Activated CD4-positive, alpha-beta T cell treated with anti-CD3 and anti-CD28 coated beads, Interleukin-2, amount 50 U/mL, for 24 hours (primary cell): ENCODE data around the gene CDCA7L.
"Not testable (repeated sequence)": the region's sequence is repeated elsewhere in the genome, so short reads cannot be mapped to it uniquely, and the experiment has no call there.

Source experiments
- DNase-seq, 2 donors: peaks; one replicate each; pipeline ENCODE4 v3.0.0-alpha.2; 2020; ENCODE audit warnings: low read depth in 1 of 2, low spot score in 1 of 2

CDCA7L gene

GRCh38 chr7:21944616-21945453, 864 bp downstream of the CDCA7L start:
- DNase-seq: no peak

GRCh38 chr7:21943436-21943835, 2.3 kb downstream of the CDCA7L start:
- no peak for DNase-seq

GRCh38 chr7:21942955-21943354, 2.7 kb downstream of the CDCA7L start:
- no peak for DNase-seq

GRCh38 chr7:21941611-21942141, 4.0 kb downstream of the CDCA7L start:
- DNase-seq: no peak

DNA sequence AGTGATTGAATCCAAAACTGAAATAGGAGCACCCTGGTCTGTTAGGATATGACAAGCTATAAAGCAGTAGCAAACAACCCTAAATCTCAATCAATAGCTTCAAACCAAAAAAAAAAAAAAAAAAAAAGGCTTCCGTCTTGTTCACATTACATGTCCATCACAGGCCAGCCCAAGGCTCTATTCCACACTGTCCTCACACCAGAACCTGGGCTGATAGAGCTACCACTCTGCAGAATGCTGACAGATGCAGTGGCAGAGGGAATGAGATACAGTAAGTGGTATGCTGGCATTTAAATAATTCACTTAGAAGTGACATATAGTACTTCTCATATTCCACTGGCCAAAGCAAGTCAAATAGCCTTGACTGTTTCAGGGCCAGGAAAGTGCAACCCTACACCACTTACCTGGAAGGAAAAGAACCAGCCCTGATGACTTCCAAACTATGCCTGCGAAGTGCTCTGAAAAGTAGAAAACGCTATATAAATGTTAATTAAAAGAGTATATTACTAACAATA, 5.8 kb downstream of the CDCA7L start:
- no peak for DNase-seq

DNA sequence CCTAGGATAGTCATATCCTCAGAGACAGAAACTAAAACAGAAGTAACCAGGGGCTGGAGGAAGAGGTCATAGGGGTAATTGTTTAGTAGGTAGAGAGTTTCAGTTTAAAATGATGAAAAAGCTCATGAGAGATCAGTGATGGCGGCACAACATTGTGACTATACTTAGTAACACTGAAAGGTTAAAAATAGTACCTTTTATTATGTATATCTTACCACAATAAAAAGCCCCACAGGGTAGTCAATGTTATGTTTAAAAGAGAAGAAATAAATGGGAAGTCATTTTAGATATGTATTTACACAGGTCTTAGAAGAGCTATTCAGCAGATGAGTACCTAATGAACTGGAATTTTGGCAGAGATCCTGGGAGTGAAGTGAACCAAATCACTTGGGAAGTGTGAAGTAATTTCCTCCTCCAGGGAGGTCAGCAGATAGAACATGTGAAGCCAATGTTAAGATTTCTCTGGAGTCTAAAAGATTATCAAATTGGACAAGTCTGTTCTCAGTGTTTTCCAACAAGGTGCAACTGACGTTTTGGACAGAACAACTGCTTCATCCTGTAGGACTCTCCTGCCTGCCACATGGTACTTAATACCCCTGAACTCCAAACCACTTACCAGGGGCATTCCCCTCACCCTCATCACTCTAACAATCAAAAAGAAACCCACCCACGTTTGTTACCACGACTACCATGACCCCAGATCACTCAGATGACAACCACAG, 6.4 kb downstream of the CDCA7L start:
- DNase-seq: peak in 1 of 2 donors; percentile 76

- DNase-seq: no peak
Measured at GRCh38 chr7:21938463-21938862, 7.2 kb downstream of the CDCA7L start.

DNA sequence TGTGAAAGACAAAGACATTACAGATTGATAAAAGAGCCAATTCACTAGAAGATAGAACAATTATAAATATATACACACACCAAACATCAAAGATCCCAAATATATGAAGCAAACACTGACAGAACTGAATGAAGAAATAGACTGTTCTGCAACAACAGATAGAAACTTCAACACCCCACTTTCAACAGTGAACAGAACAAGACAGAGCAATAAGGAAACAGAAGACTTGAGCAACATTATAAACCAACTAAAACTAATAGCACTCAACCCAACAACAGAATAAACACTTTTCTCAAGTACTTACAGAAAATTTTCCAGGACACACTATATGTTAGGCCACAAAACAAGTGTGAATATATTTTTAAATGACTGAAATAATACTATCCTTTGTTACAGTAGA, 10.9 kb downstream of the CDCA7L start:
- DNase-seq: no peak

GRCh38 chr7:21933293-21933692, 12.4 kb downstream of the CDCA7L start:
- DNase-seq: not testable (repeated sequence)

- no peak for DNase-seq
Measured at GRCh38 chr7:21927693-21928092, 18.0 kb downstream of the CDCA7L start.

- DNase-seq: no peak
Measured at GRCh38 chr7:21926448-21926847, 19.3 kb downstream of the CDCA7L start.

DNA sequence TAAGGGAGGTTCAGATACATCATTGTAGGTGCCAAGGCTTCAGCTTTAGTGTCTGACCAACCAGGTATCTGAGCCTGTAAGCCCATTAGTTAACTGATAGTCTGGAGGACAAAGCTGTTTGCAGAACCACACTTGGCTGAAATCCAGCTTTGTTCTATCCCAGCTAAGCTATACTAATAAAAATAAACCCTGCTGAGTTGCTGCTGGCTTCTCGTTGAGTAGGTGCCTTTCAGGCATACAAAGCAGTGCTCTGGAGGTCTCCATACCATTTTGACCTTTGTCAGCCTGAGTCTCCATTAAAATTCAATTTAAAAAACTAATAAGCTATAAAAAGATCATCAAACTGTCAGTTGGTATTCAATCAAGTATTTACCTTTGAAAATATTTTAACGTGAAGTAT, 22.0 kb downstream of the CDCA7L start:
- DNase-seq: no peak

DNA sequence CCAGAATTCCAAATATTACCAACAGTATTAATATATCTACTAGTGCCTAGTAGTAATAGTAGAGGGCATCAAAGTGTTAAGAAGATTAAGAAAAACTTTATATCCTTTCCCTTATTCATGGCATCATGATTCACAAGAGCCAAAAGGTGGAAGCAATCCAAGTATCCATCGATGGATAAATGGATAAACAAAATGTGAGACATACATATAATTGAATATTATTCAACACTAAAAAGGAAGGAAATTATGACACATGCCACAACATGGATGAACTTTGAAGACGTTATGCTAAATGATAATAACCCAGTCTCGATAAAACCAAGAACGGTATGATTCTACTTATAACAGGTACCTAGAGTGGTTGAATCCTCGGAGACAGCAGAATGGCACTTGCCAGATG, 23.1 kb downstream of the CDCA7L start:
- no peak for DNase-seq

- DNase-seq: no peak
Measured at GRCh38 chr7:21920936-21921335, 24.8 kb downstream of the CDCA7L start.

- DNase-seq: no peak
Measured at GRCh38 chr7:21918216-21918615, 27.5 kb downstream of the CDCA7L start.

DNA sequence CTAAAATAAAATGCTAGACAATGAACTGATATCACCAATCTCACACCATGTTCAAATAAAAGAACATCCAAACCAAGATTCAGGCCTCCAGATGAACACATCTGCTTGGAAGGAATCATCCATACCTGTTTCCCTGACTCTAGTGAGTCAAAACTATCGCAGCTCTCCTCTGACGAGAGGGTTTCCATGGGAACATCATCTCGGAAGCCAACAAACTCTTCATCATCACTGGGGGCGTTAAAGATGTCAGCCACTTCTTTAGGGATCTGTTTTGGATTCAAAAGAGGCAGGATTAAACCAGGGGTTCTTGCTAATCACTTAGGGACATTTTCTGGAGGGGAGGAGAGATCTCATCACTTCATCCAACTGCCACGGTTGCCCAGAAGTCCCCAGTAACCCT, 29.1 kb downstream of the CDCA7L start:
- DNase-seq: no peak

DNA sequence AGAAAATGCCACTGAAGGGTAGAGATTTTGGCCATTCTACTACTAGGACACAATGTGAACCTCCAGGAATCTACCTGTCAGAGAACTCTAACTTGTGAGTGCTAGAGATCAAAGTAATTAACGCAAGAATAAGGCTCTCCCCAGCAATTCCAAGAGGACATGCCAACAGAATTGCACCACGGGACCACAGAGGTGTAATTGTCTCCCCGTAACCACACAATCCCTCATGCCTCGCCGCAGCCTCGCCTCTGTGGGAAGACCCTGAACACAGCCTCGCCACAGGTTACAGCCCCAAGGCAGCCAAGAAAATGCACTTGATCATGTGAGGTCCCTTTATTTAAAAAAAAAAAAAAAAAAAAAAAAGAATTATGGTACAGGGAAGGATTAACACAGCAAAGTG, 29.5 kb downstream of the CDCA7L start:
- no peak for DNase-seq

GRCh38 chr7:21915140-21915539, 30.6 kb downstream of the CDCA7L start:
- no peak for DNase-seq

DNA sequence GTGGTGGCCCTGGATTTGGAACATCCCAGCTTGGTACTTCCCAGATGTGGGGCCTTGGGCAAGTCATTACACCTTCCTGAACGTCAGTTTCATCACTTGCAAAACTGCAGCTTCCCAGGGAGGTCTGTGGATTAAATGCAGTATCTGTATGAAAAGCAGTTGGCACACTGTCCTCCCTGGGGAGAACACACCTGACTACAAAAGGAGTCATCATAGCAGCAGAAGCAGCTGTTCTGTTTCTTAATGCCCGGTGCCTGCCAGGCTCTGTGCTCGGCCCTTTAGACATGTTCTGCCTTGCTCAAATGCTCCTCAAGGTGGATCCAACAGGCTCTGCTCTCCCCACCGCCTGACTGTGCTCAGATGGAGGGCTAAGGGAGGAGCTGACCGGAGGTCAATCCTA, 31.0 kb downstream of the CDCA7L start:
- no peak for DNase-seq

- DNase-seq: no peak
Measured at GRCh38 chr7:21912931-21913780, 32.5 kb downstream of the CDCA7L start.

- no peak for DNase-seq
Measured at GRCh38 chr7:21912305-21912704, 33.4 kb downstream of the CDCA7L start.
